ENCODE measurements around the gene WDR86. TPM values are rescaled to one million over a fixed set of nuclear protein-coding genes. Genes with fewer than 3 reads are reported as not detected.

Gene WDR86
- total and polyA plus RNA-seq, 5 experiments from 2014 or later, result 0.47 to 1.2 (median 0.81) TPM

DNA sequence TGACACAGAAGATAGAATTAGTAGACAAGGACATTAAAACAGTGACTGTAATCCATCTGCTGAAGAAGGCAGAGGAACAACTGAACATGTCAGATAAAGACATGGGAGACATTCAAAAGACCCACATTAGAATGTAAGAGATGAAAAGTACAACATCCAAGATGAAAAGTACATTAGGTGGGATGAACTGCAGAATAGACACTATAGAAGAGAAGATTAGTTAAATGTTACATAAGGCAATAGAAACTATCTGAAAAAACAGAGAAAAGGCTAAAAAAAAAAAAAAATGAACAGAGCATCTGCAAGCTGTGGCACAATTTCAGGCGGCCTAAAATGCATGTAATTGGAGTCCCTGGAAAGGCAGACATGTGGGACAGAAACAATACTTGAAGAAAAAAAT lies 46.7 kb downstream of the WDR86 start:
- H3K4me1 Mint-ChIP-seq, result peaks cover 3 to 16% (median 11%) of the 10 kb centered on the region in 4 donors
- no peaks in the 10 kb centered on the region for H3K27me3 Mint-ChIP-seq
- POLR2A ChIA-PET, result no interaction called here
- H3K36me3 Mint-ChIP-seq, result peaks cover 14 to 56% (median 32%) of the 10 kb centered on the region in 3 donors
- ATAC-seq, result no peak
- no peak for DNase-seq
- H3K9me3 Mint-ChIP-seq, result no peaks in the 10 kb centered on the region
- H3K27ac Mint-ChIP-seq, result peak overlapping the region in 3 of 10 donors; percentile 13 to 69 (median 16)
- H3K4me3 Mint-ChIP-seq, result no peak overlapping the region

DNA sequence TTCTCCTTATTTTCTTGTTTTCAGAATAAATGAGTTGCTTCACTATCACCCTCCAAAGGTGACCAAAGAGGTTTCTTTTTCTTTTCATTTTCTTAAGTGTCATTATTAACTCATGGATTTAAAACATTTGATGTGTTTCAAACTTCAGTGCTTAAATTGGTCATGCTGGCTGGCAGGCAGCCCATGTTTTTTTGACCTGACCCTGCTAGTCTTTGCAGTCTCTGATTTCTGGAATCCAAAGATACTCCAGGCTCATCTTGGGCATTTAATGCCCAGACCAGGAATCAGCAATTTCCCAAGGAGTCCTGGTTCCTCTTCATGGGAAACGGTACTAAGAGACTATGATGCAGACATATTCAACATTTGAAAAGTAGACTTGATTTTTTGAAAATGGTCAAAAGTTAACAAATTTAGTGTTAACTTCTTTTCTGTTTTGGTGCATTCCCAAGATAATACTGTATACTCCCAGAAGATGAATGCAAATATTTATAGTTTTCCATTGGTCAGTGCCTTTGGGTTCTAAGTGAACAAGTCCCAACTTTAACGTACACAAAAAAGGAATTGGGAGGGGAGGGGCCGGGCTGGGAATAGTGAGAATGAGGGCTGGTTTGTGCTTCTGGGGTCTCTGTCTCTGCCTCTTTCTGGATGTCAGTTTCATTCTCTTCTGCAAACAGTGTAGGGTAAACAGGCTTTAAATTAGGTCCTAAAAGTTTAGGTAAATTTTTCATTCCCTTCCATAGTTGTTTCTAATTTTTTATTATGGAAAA lies 48.5 kb downstream of the WDR86 start:
- Mint-ChIP-seq H3K36me3 (peaks cover 14 to 66% (median 38%) of the 10 kb centered on the region in 3 donors), H3K4me3 (no peak overlapping the region), H3K9me3 (no peaks in the 10 kb centered on the region), H3K4me1 (peaks cover 2 to 12% (median 5%) of the 10 kb centered on the region in 4 donors), H3K27me3 (no peaks in the 10 kb centered on the region), H3K27ac (no peak overlapping the region)
- POLR2A ChIA-PET, result no interaction called here
- DNase-seq, result no peak
- ATAC-seq, result no peak

DNA sequence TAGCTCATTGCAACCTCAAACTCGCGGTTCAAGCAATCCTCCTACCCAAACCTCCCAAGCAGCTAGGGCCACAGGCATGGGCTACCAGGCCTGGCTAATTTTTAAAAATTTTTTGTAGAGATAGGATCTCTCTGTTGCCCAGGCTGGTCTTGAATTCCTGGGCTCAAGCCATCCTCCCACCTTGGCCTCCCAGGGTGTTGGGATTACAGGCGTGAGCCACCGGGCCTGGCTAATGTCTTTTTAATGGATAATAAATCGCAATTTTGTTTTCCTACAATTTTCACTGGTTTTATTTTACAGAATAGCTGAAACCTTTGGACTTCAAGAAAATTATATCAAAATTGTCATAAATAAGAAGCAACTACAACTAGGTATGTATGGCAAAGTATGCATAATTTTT lies 57.3 kb downstream of the WDR86 start:
- Mint-ChIP-seq H3K9me3 (no peaks in the 10 kb centered on the region), H3K4me1 (peaks cover 22 to 56% (median 53%) of the 10 kb centered on the region in 4 donors), H3K36me3 (peaks cover 0 to 64% (median 33%) of the 10 kb centered on the region in 3 donors), H3K27ac (peak overlapping the region in 9 of 10 donors; percentile 70 to 95 (median 89)), H3K27me3 (no peaks in the 10 kb centered on the region), H3K4me3 (peak overlapping the region in 3 of 10 donors; percentile 75 to 80 (median 76))
- DNase-seq (no peak), ATAC-seq (no peak)
- POLR2A ChIA-PET, result interaction anchor here (0.6 to 4.0 kb wide), 7 partner anchors 8 to 1820 kb away, joined by 3 to 27 read pairs (median 8); partner anchors contain the start of genes CRYGN and NUB1

DNA sequence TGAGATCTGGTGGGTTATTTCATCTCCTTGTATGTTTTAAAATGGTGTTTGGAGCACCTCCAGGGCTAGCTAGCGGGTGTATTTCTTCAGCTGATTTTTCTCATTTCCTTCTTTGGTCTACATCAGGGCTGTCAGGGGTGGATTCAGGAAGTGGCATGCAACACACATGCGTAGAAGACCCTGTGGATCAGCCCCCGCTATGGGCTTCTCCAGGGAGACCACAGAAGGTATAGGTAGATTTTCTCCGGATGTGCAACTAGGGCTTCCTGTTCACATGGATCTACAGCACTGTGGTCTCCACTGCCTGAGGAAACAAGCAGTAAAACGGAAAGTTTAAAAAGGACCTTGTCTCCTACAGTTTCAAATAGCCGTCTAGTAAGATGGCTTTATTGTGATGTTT lies 57.9 kb downstream of the WDR86 start:
- ATAC-seq (peak; percentile 56 to 69), DNase-seq (peak; percentile 31 to 84 (median 66))
- Mint-ChIP-seq H3K4me1 (peaks cover 22 to 58% (median 54%) of the 10 kb centered on the region in 4 donors), H3K36me3 (peaks cover 0 to 64% (median 31%) of the 10 kb centered on the region in 3 donors), H3K27ac (peak overlapping the region; percentile 70 to 96 (median 91)), H3K9me3 (no peaks in the 10 kb centered on the region), H3K27me3 (no peaks in the 10 kb centered on the region), H3K4me3 (peak overlapping the region; percentile 65 to 81 (median 76))
- POLR2A ChIA-PET, result interaction anchor here (0.6 to 4.0 kb wide), 8 partner anchors 9 to 1819 kb away, joined by 3 to 27 read pairs (median 6); partner anchors contain the start of genes ABCF2, CRYGN and NUB1

DNA sequence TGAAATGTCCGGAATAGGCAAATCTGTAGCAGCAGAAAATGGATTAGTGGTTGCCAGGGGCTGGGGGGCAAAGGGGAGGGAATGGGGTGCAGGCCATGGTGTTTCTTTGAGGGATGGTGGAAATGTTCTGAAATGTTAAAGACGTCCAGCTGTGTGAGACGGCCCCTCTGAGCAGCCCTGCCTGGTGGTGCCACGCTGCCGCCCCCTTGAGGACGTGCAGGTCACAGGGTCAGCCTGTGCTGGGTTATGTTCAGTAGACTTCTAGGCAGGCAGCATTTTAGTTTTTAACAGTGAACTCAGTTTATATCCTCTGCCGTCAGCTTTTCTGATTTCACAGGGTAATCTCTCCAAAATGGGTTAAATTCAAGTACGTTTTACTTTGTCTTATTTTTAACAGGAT lies 58.8 kb downstream of the WDR86 start:
- POLR2A ChIA-PET, result interaction anchor here (0.9 to 4.0 kb wide), 6 partner anchors 9 to 124 kb away, joined by 4 to 27 read pairs (median 8); partner anchors contain the start of genes ABCF2, CRYGN and NUB1
- no peaks in the 10 kb centered on the region for H3K9me3 Mint-ChIP-seq
- no peaks in the 10 kb centered on the region for H3K27me3 Mint-ChIP-seq
- H3K36me3 Mint-ChIP-seq, result peaks cover 0 to 63% (median 27%) of the 10 kb centered on the region in 3 donors
- ATAC-seq, result no peak
- DNase-seq, result peak in 2 of 10 donors; percentile 11 to 21
- peak overlapping the region; percentile 58 to 90 (median 74) for H3K4me3 Mint-ChIP-seq
- H3K4me1 Mint-ChIP-seq, result peaks cover 22 to 61% (median 54%) of the 10 kb centered on the region in 4 donors
- H3K27ac Mint-ChIP-seq, result peak overlapping the region in 9 of 10 donors; percentile 87 to 96 (median 93)

DNA sequence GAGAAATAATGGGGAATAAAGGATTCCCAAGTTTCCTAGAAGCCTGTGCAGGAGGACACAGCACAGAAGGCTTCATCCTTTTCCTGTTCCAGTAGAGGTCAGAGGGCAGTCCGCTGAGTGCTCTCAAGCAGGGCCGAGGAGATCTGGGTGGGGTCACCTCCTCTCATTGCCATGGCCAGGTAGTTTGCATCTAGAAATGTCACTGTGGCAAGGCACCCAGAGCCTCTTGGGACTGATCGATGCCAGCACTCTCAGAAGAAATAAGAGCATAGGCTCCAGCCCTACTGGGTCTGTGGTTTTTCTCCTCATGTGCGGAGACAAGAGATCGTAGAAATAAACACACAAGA lies 60.4 kb downstream of the WDR86 start:
- Mint-ChIP-seq H3K27me3 (no peaks in the 10 kb centered on the region), H3K4me1 (peaks cover 24 to 60% (median 55%) of the 10 kb centered on the region in 4 donors), H3K27ac (peak overlapping the region; percentile 94 to 100 (median 98)), H3K9me3 (no peaks in the 10 kb centered on the region), H3K36me3 (peaks cover 0 to 58% (median 23%) of the 10 kb centered on the region in 3 donors), H3K4me3 (peak overlapping the region; percentile 76 to 96 (median 90))
- POLR2A ChIA-PET, result interaction anchor here (1.4 to 4.0 kb wide), 3 partner anchors 8 to 38 kb away, joined by 3 to 27 read pairs (median 10); partner anchors contain the start of gene NUB1
- DNase-seq, result peak in 1 of 10 donors; percentile 10
- ATAC-seq, result peak; percentile 55 to 60

DNA sequence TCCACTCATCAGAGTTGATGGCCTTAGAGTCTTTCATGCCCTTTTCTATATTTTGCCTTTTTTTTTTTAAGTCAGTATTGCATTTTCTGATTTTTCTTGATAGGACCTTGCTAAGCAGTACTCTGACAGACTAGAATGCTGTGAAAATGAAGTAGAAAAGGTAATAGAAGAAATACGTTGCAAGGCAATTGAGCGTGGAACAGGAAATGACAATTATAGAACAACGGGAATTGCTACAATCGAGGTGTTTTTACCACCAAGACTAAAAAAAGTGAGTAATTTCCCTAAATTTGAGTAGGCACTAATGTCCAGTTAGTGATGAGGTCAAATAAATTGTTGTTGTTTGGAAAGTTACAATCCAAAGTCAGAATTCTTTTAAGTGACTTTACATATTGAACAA lies 60.9 kb downstream of the WDR86 start:
- Mint-ChIP-seq H3K4me3 (peak overlapping the region in 7 of 10 donors; percentile 76 to 96 (median 90)), H3K27ac (peak overlapping the region; percentile 94 to 100 (median 98)), H3K27me3 (no peaks in the 10 kb centered on the region), H3K9me3 (no peaks in the 10 kb centered on the region), H3K4me1 (peaks cover 24 to 60% (median 55%) of the 10 kb centered on the region in 4 donors), H3K36me3 (peaks cover 0 to 53% (median 21%) of the 10 kb centered on the region in 3 donors)
- POLR2A ChIA-PET, result interaction anchor here (1.4 to 1.8 kb wide), 2 partner anchors 8 to 38 kb away, joined by 3 to 10 read pairs; partner anchors contain the start of gene NUB1
- DNase-seq (no peak), ATAC-seq (no peak)

DNA sequence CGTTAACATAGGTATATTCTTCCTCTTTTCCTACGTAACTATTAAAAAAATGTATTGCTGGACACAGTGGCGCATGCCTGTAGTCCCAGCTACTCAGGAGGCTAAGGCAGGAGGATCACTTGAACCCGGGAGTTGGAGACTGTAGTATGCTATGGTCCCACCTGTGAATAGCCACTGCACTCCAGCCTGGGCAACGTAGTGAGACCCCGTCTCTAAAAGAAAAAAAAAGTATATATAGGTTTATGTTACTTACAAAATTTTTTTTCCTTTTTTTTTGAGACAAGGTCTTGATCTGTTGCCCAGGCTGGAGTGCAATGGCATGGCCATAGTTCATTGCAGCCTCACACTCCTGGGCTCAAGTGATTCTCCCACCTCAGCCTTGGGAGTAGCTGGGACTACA lies 62.6 kb downstream of the WDR86 start:
- Mint-ChIP-seq H3K4me3 (no peak overlapping the region), H3K36me3 (peaks cover 0 to 49% (median 20%) of the 10 kb centered on the region in 3 donors), H3K9me3 (no peaks in the 10 kb centered on the region), H3K27ac (peak overlapping the region in 5 of 10 donors; percentile 15 to 78 (median 68)), H3K27me3 (no peaks in the 10 kb centered on the region), H3K4me1 (peaks cover 23 to 61% (median 54%) of the 10 kb centered on the region in 4 donors)
- POLR2A ChIA-PET, result no interaction called here
- no peak for DNase-seq
- ATAC-seq, result no peak

DNA sequence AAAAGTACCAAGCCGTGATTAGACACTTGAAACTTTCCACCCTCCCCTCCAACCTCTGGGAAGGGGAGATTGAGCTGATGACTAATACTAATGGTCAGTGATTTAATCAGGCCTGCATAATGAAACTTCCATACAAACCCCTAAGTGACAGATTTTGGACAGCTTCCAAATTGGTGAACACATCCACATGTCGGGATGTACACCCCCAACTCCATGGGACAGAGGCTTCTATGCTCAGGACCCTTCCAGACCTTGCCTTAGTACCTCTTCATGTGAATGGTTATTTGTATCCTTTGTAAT lies 63.4 kb downstream of the WDR86 start:
- Mint-ChIP-seq H3K36me3 (peaks cover 0 to 46% (median 16%) of the 10 kb centered on the region in 3 donors), H3K9me3 (no peaks in the 10 kb centered on the region), H3K4me1 (peaks cover 18 to 54% (median 47%) of the 10 kb centered on the region in 4 donors), H3K27ac (peak overlapping the region in 4 of 10 donors; percentile 18 to 79 (median 49)), H3K27me3 (no peaks in the 10 kb centered on the region), H3K4me3 (no peak overlapping the region)
- POLR2A ChIA-PET, result no interaction called here
- ATAC-seq (no peak), DNase-seq (no peak)

DNA sequence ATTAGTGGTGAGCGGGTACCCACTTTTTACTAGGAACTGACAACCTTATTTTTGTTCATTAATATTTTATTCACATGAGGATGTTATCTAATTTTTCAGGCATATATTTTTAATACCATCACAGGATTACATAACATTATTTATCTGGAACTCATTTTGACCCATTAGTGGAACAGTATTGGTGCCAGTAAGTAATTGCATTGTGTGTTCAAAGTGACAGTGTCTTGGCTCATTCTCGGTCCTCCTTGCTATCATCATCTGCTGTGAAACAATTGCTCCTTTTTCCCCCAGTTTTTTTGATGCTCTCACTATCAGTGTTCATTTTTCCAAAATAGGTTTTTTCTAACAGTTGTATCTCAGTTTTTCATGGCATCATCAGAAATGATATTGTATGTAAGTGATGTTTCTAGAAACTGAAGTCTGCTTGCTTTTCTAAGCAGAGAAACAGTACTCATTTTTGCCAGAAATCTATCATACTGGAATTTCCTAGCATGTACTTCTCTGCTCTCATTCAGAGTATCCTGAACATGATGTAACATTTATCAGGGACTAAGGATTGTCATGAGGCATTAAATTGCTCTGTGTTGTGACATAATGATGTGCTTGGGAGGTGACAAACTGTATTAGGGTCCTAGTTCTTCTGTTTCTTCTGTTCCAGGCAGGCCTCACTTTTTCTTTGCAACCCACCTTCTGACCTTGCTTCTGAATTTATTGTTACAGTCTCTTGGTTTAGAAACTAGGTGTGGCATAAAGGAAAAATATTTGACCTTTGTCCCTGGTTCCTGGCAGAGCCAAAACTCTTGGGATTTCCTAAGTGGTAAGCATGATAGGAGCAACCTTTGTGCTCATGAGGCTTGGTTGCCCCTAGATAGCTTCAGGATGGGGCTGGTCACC lies 64.0 kb downstream of the WDR86 start:
- Mint-ChIP-seq H3K4me1 (peaks cover 16 to 50% (median 44%) of the 10 kb centered on the region in 4 donors), H3K27ac (peak overlapping the region in 6 of 10 donors; percentile 0 to 69 (median 27)), H3K9me3 (no peaks in the 10 kb centered on the region), H3K36me3 (peaks cover 0 to 46% (median 16%) of the 10 kb centered on the region in 3 donors), H3K27me3 (no peaks in the 10 kb centered on the region), H3K4me3 (peak overlapping the region in 1 of 10 donors; percentile 26)
- ATAC-seq (no peak), DNase-seq (no peak)
- POLR2A ChIA-PET, result no interaction called here

DNA sequence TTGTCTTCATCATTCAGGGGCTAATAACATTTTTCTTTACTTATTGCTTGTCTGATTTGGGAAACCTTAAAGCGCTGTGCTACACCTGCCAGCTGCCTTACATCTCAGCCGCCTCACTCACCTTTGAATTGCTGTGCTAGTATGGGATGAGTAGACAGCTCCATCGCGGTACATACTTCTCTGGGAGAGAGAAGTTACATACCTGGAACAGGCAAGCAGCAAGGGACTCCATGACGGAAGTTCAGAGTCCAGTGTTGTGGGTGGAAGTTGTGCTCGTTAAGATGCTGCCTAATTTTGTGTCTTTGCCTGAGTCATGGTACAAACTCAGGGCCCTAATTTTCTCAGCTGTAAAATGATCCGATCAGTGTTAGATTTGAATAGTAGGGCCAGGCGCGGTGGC lies 66.3 kb downstream of the WDR86 start:
- H3K27me3 Mint-ChIP-seq, result no peaks in the 10 kb centered on the region
- POLR2A ChIA-PET, result interaction anchor here (2.9 kb wide), 1 partner anchor 8 kb away, joined by 23 read pairs; no protein-coding TSS in a partner anchor
- peak overlapping the region; percentile 11 to 93 (median 70) for H3K4me3 Mint-ChIP-seq
- H3K4me1 Mint-ChIP-seq, result peaks cover 14 to 46% (median 41%) of the 10 kb centered on the region in 4 donors
- DNase-seq (no peak), ATAC-seq (no peak)
- peak overlapping the region in 7 of 10 donors; percentile 34 to 89 (median 75) for H3K27ac Mint-ChIP-seq
- H3K9me3 Mint-ChIP-seq, result peaks cover 0 to 9% (median 2%) of the 10 kb centered on the region in 9 donors
- peaks cover 0 to 35% (median 15%) of the 10 kb centered on the region in 3 donors for H3K36me3 Mint-ChIP-seq

DNA sequence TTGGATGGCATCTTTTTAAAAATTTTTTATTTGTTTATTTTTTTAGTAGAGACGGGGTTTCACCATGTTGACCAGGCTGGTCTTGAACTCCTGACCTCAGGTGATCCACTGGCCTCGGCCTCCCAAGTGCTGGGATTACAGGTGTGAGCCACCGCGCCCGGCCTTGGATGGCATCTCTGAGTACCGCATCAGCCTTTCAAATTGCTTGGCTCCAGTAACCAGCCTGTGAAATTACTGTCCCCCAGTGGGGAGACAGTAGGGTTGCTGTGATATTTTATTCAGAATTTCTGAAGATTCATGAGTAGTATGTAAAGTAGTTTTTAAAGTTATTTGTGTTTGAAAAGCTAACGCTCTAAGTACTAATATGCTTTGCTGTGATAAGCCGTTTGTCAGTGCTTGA lies 67.0 kb downstream of the WDR86 start:
- Mint-ChIP-seq H3K9me3 (peaks cover 0 to 9% (median 2%) of the 10 kb centered on the region in 9 donors), H3K27ac (peak overlapping the region; percentile 29 to 94 (median 89)), H3K27me3 (no peaks in the 10 kb centered on the region), H3K4me1 (peaks cover 13 to 44% (median 37%) of the 10 kb centered on the region in 4 donors), H3K4me3 (peak overlapping the region; percentile 76 to 93 (median 87)), H3K36me3 (peaks cover 0 to 30% (median 12%) of the 10 kb centered on the region in 3 donors)
- ATAC-seq (no peak), DNase-seq (no peak)
- POLR2A ChIA-PET, result interaction anchor here (2.9 kb wide), 1 partner anchor 9 kb away, joined by 23 read pairs; no protein-coding TSS in a partner anchor

Data from naive thymus-derived CD8-positive, alpha-beta T cell (primary cell).